GM19372 (cell line): Measurements from ENCODE around the gene CCDC167.
"Not testable (repeated sequence)": the region's sequence is repeated elsewhere in the genome, so short reads cannot be mapped to it uniquely, and the experiment has no call there.

Experiments
- ATAC-seq: cut with Tn5 transposase; IDR thresholded peaks from one replicate; pipeline ENCODE4 v1.9.1; 2021; ENCODE audit warnings: mild to moderate bottlenecking, low read depth, moderate library complexity; ENCODE audit not compliant: unreplicated experiment

Gene CCDC167

DNA sequence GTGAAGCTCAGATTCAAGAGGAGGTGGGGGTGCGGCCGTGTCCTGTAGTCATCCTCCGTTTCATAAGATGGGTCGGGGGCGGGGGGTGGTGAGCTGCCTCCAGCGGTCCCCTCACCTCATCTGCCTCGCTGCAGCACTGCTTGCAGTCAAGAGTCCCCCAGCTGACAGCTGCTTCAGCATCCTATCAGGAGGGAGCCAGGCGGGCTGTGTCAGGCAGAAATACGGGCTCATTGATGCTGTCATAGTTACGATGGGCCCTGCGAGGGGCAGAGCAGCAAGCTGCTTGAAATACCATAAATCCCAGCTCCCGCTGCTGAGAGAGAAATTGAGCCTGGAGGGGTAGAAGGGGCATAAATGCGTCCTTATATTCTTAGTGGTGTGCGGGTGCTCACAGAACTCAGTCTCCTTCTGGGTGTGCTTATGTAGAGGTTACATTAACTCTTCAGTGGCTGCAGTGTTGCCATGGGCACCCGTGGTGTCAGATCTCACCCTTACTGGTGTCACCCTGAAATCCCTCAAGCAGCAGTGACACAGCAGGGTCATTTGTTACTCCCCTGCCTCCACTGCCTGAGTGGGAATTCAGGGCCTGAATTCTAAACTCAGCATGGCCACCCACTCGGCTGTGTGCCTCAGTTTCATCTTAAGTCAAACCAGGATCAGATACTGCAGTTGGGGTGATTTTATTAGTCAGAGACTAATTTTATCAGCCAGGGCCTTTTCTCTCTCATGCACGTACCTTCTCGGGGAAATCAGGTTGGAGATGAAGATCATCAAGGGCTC is 21.8 kb downstream of the CCDC167 start:
- no peak for ATAC-seq

DNA sequence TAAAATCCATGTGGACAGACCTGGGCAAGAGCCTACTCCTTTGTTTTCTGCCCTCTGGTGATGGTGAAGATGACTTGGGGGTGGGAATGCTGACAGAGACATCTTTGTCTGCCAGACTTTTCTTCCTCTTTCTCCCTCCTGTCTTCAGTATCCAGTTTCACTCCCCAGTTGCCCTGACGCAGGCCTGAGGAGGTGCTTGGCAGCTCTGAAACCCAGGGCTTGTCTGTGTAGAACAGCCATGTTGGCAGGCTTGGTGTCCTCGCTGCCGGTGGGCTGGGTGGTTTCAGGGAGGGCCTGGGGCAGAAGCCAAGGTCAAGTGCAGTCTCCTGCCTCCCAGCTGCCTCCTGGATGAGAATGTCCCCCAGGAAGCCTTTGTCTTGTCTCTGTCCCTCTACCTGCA is 22.5 kb downstream of the CCDC167 start:
- no peak for ATAC-seq

DNA sequence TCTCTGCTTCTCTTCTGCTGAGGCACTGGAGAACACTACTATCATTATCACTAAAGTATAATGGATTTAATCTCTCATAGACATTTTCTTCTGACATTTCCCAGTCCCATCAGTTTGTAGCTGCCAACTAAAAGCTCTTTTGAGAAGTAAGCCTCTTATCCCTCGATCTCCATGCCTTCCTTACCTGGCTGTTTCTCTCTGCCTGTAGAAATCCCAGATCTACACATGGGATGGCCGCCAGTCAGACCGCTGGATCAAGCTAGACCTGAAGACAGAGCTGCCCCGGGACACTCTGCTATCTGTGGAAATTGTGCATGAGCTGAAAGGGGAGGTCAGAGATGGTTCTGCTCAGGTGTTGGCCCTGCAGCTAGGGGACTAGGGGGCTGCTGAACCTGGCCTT is 25.4 kb downstream of the CCDC167 start:
- no peak for ATAC-seq

DNA sequence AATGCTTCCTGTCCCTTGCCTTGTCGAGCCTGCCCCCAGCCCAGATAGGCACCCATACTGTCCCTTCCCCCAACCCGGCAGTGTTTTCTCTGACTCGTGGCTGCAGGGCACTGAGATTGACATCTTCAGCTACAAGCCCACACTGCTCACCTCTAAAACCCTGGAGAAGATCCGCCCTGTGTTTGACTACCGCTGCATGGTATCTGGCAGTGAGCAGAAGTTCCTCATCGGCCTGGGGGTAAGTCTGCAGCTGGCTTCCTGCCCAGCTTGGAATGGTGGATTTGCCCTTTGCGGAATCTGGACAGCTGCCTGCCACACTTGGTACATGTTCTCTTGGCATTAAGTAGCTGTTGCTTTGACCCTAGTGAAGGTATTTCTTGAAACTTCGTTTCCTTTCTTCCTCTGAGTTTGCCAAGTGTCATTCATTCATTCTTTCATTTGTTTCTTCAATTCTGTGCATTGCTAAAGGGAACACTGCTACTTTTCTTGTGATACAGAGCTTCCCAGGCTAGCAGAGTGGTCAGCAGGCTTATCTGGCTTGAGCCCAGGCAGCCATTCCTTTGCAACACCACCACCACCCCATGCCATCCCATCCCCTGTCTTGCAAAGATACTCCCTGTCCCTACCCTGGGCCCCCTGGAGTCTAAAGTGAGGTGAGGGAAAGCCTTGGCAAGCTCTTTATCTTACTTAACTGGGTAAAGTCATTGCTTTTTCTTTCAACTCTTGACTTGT is 26.2 kb downstream of the CCDC167 start:
- ATAC-seq: no peak

DNA sequence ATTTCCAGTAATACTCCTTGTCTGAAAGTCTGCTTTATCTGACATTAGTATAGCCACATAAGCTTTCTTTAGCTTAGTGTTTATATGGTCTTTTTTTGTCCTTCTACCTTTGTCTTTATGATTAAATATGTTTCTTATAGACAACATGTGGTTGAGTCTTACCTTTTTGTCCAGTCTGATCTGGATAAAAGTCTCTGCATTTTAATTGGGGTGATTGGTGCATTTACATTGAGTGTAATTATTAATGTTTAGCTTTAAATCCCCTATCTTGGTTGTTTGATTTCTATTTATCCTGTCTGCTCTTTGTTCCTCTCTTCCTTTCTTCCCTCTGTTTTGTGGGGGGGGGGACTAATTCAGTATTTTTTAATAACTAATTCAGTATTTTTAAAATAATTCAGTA is 32.0 kb downstream of the CCDC167 start:
- no peak for ATAC-seq

DNA sequence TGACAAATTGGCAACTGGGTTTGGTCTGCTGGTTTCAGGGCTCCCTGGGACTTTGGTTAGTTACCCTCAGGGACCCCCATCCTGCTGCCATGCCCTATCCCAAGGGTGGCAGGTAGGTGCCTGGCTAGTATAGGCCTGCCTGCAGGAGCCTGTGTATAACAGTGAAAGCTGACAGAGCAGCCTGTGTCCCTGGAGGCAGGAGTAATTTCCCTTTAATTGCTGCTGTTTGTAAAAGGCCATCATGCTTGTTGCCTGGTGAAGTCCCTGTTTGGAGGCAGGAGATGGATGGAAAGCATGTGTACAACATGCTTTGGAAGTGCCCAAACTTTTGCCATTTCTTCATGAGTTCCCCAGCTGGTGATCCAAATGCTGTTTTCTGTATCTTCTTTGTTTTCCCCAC is 36.6 kb downstream of the CCDC167 start:
- ATAC-seq: no peak

DNA sequence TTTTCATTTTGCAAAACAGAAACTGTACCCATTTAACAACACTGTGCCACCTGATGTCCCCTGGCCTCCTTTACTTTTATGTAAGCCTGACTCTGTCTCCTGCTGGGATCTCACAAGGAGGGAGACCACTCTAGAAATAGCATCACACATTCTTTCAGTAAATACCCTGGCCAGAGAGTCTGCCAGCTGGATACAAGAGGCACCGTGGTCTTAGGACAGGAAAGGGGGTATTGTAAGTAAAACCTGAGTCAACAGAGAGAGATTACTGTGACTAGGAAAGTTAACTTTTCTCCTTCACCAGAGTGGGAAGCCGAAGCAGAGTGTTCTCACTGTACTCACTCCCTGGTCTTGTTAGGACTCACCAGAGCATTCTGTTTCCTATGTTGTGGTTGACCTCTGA is 38.9 kb downstream of the CCDC167 start:
- ATAC-seq: no peak

DNA sequence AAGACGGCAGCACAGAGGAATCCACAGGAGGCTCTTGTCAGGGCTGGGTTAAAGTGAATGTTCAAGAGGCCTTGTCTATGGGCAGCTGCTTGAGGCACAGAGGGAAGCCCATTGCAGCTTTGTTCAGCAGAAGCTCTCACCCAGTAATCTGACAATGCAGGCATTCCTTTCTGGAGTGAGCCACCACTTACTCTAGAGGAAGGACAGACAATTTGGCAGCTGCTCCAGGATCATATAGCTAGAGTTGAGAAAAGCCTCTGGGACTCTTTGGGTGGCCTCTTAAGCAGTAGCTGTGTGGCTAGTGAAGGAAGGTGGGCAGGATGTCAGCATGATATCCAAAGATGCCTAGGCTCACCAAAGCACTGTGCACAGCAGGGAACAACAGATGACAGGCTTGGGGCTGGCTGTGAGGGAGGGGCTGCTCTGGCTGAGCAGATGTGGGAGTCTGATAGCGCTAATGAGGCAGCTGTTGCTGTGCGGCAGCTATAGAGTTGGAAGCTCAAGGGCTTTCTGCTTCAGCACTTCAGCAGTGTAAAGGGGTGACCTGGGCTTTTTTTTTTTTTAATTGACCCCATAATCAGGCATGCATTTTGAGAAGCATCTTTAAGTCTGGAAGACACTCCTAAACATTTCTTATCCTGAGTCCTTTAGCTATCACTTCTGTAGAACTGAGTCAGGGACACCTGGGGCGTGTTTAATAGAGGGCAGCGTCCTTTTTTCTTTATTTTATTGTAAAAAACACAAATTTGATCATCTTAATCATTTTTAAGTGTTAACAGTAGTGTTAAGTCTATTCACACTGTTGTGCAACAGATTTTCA is 39.5 kb downstream of the CCDC167 start:
- no peak for ATAC-seq

DNA sequence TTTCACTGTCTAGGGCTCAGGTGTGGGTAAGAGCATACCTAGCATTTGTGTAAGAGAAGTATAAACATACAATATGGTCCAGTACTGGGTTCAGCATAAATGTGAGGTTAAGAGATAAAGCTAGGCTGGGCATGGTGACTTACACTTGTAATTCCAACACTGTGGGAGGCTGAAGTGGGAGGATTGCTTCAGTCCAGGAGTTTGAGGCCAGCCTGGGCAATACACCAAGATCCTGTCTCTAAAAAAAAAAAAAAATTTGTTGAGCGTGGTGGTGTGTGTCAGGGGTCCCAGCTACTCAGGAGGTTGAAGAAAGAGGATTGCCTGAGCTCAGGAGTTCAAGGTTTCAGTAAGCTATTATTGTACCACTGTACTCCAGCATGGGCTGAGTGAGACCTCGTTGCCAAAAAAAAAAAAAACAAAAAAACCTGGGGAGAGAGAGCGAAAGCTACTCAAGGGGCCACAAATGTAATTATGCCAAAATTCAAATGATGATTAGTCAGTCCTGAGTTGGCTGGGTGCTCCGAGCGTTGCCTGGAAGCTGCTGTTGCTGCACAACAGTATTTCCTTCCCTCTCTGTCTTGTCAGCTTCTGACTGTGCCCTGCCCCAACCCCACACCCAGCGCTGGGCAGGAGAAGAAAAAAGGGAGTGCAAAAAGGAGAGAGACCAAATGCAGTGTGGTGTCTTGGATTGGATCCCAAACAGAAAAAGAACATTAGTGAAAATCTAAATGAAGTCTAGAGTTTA is 42.7 kb downstream of the CCDC167 start:
- no peak for ATAC-seq

DNA sequence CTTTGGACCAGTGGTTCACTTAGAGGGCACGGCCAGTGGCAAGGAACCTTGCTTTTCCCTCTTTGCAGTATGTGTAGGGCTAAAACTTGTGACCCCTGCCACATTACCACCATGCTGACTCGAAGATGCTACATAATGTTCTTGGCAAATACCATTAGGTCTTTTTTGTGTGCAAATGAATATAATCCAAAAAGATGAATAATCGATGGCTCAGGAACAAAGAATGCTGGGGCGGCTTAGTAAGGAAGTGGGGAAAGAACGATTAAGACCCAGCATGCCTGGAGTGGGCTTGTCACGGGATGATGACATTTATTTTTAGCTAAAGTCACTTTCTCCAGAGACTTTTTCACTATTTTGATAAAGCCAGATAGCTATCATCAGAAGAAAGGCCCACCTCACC is 43.6 kb downstream of the CCDC167 start:
- no peak for ATAC-seq

DNA sequence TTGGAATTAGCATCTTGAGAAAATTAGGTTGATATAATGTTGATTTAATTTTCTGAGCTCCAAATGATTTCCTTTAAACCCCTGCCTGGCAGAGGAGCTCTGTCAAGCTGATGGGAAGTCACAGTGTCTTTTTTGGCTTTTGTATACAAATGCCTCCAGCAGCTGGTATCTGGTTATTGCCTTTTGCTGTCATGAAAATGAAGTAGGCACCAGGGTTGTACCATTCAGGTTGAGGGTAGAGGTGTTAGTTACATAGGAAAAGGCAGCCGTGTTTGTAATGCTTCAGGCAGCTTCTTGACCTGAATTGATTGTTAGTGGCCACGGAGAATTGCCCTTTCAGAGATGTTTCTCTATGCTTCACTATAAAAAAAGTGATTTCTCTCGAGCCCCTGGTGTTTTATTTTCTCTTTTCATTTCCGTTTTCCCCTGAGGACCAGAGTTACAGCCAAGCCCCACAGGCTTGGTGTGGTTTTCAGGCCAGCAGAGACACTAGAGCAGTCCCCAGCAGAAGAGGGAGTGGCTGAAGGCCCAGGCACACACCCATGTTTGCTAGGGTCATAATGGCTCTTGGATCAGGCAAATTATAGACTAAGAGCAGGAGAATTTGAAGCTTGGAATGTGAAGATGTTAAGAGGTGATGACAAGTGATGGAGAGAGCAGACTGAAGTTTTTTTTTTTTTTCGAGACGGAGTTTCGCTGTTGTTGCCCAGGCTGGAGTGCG is 45.1 kb downstream of the CCDC167 start:
- no peak for ATAC-seq

DNA sequence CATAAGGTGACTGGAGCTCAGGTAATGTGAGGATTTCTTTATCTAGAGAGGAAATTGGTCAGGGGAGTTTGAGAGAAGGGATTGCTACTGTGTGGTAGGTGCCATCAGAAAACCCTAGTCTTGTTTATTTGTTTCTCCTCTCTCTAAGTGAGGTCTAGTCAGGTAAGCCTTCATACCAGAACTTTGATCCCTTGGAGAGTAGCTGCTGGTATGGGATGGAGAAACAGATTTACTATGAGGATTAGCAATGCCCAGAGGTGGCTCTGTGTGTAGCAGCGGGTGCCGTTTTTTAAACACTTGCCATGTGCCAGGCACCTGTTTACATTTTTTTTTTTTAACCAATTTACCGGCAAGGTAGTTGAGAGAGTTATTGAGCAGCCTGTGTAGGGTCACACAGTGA is 47.2 kb downstream of the CCDC167 start:
- ATAC-seq: no peak

DNA sequence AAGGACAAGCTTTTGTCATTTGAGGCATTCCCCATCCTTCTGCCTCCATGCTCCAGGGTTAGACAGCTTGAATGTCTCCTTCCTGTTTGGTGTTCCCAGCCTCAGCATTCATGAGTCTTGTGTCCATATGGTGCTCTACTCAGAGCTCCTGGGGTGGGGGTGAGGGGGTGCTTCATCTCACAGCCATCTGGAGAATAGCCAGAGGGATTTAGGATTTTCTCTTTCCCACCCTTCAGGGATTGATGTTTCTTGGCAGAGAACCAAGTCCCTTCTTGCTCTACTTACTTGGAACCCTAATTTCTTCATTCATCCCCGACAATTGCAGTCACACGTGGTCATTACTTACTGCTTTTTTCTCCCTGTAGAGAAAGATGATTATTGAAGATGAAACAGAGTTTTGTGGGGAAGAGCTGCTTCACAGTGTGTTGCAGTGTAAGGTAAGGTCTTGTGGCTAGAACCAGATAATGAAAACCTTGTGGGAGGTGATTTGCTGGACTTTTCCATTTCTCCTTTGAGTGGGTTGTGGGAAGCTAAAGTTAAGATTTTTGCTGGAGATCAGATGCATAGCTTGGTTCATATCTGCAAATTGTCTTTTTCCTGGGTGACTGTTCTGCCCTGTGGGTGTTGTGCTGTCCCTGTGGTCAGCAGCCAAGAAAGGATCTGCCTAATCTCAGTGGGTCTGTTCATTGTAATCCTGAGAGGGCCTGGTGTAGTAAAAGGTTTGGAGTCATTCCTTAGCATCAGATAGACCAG is 48.1 kb downstream of the CCDC167 start:
- ATAC-seq: no peak

DNA sequence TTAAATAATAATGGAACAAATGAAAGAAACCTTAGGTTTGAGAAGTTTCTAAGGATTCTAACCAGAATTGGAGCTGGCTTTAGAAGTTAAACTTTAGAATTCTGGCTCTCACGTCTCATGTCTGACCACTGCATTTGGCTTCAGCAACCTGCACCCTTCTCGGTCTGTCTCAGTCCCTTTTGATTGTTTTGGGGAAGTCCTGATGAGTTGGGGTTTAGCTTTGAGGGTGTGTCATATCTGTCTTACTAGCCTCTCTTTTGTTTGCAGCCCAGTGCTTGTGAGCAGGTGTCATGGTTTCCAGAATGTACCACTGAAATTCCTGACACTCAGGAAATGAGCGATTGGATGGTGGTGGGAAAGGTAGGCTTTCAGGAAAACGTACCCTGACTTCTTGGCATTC is 49.7 kb downstream of the CCDC167 start:
- ATAC-seq: no peak

DNA sequence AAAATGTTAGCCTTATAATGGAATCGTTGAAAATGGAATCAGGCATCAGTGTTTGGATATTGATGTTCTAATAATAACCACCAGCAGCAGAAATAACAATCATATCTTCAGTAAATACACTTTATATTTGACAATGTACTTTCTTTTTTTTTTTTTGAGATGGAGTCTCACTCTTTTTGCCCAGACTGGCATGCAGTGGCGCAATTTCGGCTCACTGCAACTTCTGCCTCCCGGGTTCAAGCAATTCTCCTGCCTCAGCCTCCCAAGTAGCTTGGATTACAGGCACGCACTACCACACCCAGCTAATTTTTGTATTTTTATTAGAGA is 56.5 kb downstream of the CCDC167 start:
- not testable (repeated sequence) for ATAC-seq

DNA sequence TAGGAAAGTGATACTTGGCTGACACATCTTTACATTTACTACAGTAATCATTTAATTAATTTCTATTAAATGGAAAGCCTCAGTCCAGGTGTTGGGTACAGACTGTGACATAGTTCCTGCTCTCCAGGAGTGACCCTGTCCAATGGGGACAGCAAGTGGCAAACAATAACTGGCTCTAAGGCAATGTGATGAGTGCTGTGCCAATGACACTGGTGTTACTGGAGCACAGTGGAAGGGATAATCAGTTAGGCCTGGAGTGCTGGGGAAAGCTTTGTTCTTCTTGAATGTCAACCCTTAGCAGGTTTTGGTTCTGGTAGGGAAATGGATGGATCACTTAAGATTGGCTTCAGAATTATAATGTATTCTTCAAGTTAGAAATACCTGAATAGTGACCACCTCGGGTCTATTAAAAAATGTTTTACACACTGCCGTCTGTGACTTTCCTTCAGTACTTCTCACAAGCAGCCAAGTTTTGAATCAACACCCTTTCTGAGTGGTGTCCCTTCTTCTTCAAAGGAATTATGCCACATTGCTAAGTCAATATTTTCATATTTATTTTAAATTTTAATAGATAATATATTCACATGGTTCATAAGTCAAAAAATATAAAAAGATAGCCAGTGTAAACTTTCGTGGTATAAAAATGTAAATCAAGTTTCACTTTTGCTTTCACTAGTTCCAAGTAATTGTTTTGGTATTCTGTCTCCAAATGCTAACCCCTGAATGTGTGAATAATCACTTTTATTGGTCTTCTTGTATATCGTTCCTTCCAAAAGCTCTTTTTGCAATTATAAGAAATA is 57.1 kb downstream of the CCDC167 start:
- no peak for ATAC-seq

DNA sequence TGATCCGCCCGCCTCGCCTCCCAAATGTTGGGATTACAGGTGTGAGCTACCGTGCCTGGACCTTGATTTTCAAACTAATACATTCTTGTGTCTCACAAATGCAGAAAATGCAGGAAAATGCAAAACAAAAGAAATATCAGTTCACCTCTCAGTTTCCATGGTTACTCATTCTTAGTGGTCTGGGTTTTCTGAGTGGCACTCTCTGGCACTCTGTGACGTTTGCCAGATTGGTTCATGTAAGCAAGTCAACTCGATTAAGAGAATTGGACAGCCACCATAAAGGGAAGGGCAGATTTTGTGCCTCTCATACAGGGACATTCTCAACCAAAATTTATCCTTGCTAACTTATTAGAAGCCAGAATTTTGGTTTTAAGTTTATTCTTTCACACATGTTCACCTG is 58.0 kb downstream of the CCDC167 start:
- no peak for ATAC-seq

DNA sequence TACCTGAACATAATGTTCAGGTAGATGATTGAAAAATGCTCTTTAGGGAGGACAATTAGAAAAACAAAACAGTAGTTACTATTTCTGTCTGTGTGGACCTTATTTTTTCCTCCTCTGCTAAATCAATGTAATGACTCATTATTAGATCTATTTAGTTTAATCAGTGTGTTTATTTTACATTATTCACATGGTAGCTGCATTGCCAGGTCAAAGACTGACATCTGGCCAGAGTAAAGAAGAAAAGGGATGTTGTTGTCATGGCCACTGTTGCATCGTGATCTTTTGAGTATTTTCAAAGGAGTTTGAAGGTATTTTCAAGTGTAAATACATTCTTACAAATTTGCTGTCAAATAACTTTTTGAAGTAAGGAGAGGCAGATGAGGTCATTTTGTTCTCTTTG is 60.8 kb downstream of the CCDC167 start:
- ATAC-seq: no peak

DNA sequence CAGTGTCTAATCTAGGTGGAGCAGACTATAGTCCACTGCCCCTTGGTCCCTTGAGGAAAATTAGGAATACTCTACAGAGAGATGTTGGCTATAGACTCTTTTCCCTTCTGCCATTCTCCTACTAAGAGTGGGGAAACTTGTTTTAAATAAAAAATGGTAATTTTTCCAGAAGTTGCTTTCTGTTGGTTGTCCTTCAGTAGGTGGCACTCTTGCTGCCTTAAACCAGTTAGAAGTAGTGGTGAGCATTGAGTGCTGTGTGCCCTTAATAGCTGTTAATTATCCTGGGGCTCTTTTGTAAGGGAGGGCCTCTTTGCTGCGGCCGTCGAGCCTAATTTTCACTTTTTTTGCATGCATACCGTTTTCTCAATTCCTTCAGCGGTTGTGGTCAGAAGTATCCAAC is 63.9 kb downstream of the CCDC167 start:
- ATAC-seq: no peak
